OCI-LY3 (cell line): ENCODE results near the gene FSIP1.

Source experiments
- H2AFZ ChIP-seq: fragments of 200-600, 300-600 bp; shearing (Covaris generic); 2 replicates; pipeline ENCODE4 v1.6.0; 2014; ENCODE audit warnings: antibody characterized with exemption, low read depth, low read length
- H3K27ac ChIP-seq: fragments of 200-600, 300-600 bp; sonication (generic); 2 replicates; pipeline ENCODE4 v1.5.1; 2014; ENCODE audit warnings: mild to moderate bottlenecking, low read length, moderate library complexity, mixed read lengths
- H3K27me3 ChIP-seq: fragments of 200-600, 300-600 bp; sonication (generic); 2 replicates; pipeline ENCODE4 v1.6.1; 2014; ENCODE audit warnings: low read depth, low read length, mixed read lengths
- H3K36me3 ChIP-seq: fragments of 200-600, 300-600 bp; sonication (generic); replicated peaks from 2 replicates; pipeline ENCODE3; 2014; ENCODE audit warnings: low read depth, low read length, mixed read lengths
- H3K4me1 ChIP-seq: fragments of 300-600, 200-600 bp; sonication (generic); 2 replicates; pipeline ENCODE4 v1.6.1; 2014; ENCODE audit warnings: low read length, mixed read lengths
- H3K4me2 ChIP-seq: fragments of 200-600, 300-600 bp; sonication (generic); 2 replicates; pipeline ENCODE4 v1.6.1; 2014; ENCODE audit warnings: low read length, mixed read lengths
- H3K4me3 ChIP-seq: fragments of 300-600, 200-600 bp; sonication (generic); 2 replicates; pipeline ENCODE4 v1.5.1; 2014; ENCODE audit warnings: antibody characterized with exemption, mild to moderate bottlenecking, low read length, moderate library complexity
- H3K79me2 ChIP-seq: fragments of 300-600, 200-600 bp; shearing (Covaris generic); 2 replicates; pipeline ENCODE4 v1.6.1; 2014; ENCODE audit warnings: mild to moderate bottlenecking, low read length, mixed read lengths
- H3K9ac ChIP-seq: fragments of 300-600, 200-600 bp; shearing (Covaris generic); 2 replicates; pipeline ENCODE4 v1.6.0; 2014; ENCODE audit warnings: mild to moderate bottlenecking, low read length, moderate library complexity
- H3K9me3 ChIP-seq: fragments of 200-600, 300-600 bp; shearing (Covaris generic); 2 replicates; pipeline ENCODE4 v1.6.1; 2014; ENCODE audit warnings: low read length, mixed read lengths; ENCODE audit not compliant: insufficient read depth
- H4K20me1 ChIP-seq: fragments of 200-600, 300-600 bp; sonication (generic); 2 replicates; pipeline ENCODE4 v1.6.1; 2016; ENCODE audit warnings: low read length, mixed read lengths; ENCODE audit not compliant: insufficient read depth
- CTCF ChIP-seq: fragments of 200-600, 300-600 bp; sonication (generic); IDR thresholded peaks from 2 replicates; pipeline ENCODE4 v1.5.1; 2014; ENCODE audit warnings: antibody characterized with exemption, low read length, low read depth
- EZH2phosphoT487 ChIP-seq: fragments of 200-600 bp; shearing (Covaris generic); IDR thresholded peaks from 2 replicates; pipeline ENCODE4 v1.6.1; 2018; ENCODE audit warnings: antibody characterized with exemption, mixed run types, low read depth

The FSIP1 gene

DNA sequence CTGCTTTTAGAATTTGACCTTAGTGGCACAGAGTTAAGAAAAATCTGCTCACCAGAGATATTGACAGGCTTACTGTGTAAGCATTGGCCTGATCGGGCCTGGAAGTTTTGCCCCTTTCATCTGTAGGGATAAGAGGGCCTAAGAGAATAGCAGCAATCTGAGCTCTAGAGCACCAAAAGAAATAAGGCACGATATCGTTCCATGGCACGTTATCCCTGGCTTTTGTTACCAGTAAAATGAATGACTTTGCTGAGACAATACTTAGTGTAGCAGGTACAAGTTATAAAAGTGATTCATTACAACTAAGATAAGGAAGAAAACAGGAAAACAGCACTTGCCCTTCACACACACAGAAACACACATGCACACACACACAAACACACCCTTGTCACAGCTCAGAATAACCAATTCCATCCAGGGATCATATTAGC lies 196.8 kb downstream of the FSIP1 start:
- H3K27me3 ChIP-seq: no peaks in the 10 kb centered on the region
- no peak overlapping the region for H3K27ac ChIP-seq
- H3K4me3 ChIP-seq: no peak overlapping the region
- H3K9me3 ChIP-seq: no peaks in the 10 kb centered on the region
- no peak for TF ChIP-seq EZH2phosphoT487
- no peak for TF ChIP-seq CTCF
- no peak overlapping the region for H2AFZ ChIP-seq
- H3K36me3 ChIP-seq: no peaks in the 10 kb centered on the region
- no peak overlapping the region for H3K4me2 ChIP-seq
- no peaks in the 10 kb centered on the region for H4K20me1 ChIP-seq
- no peaks in the 10 kb centered on the region for H3K4me1 ChIP-seq
- no peaks in the 10 kb centered on the region for H3K79me2 ChIP-seq
- no peak overlapping the region for H3K9ac ChIP-seq

DNA sequence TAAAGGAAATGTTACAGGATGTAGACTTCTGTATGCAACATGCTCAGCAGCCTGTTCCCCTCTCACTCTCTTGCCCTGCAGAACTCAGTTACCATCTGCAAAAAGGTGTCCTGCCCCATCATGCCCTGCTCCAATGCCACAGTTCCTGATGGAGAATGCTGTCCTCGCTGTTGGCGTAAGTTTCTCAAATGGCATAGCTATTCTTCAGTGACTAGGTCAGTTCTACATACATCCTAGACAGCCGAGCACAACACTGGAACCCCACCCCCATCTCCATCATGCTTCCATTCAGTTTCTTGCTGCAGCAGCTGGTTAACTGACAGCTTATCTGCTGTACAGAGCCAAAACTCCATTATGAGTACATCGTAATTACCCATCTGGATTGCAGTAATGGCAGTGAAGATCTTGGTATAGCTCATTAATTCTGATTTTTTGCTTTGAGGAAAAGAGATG lies 197.2 kb downstream of the FSIP1 start:
- TF ChIP-seq EZH2phosphoT487 (no peak), CTCF (no peak)
- no peak overlapping the region for H2AFZ ChIP-seq
- no peak overlapping the region for H3K27ac ChIP-seq
- H3K9ac ChIP-seq: no peak overlapping the region
- H3K36me3 ChIP-seq: no peaks in the 10 kb centered on the region
- no peaks in the 10 kb centered on the region for H4K20me1 ChIP-seq
- H3K4me2 ChIP-seq: no peak overlapping the region
- no peaks in the 10 kb centered on the region for H3K79me2 ChIP-seq
- H3K4me1 ChIP-seq: no peaks in the 10 kb centered on the region
- H3K27me3 ChIP-seq: no peaks in the 10 kb centered on the region
- no peaks in the 10 kb centered on the region for H3K9me3 ChIP-seq
- no peak overlapping the region for H3K4me3 ChIP-seq

DNA sequence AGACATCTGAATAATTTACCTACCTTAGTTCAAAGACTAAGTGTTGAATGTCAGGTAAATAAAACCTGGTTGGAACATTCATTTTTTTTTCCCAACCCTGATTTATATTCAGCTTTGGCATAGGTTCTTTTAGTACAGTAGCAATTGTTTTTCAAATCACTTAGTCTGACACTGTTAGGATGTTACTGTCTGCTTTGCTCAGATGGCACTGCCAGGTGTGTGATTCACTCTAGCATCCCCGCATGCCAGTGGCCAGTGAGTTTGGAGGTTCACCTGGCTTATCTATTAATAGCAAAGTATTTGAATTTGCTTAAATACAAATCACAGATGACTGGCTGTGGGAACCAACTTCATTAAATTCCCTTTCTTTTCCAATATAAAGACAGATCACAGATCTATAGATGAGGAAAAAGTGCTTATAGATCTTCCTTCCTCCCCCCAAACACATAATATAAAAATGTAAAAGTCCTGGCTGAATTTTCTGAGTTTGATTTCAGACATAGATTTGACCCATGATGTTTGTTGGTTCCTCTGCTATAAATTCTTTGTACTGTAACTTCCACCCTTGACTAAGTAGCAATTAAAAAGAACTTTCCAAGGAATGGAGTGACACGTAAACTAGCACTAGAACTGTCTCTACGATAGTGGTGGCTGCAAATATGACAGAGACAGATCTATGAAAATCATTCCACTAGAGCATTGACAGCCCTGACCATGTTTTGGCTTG lies 197.8 kb downstream of the FSIP1 start:
- Histone ChIP-seq H2AFZ (no peak overlapping the region), H3K27me3 (no peaks in the 10 kb centered on the region), H3K4me3 (no peak overlapping the region), H3K79me2 (no peaks in the 10 kb centered on the region), H3K9ac (no peak overlapping the region), H3K27ac (no peak overlapping the region), H3K4me2 (no peak overlapping the region), H4K20me1 (no peaks in the 10 kb centered on the region), H3K4me1 (peaks cover 2% of the 10 kb centered on the region), H3K36me3 (no peaks in the 10 kb centered on the region), H3K9me3 (no peaks in the 10 kb centered on the region)
- TF ChIP-seq EZH2phosphoT487 (no peak), CTCF (no peak)

DNA sequence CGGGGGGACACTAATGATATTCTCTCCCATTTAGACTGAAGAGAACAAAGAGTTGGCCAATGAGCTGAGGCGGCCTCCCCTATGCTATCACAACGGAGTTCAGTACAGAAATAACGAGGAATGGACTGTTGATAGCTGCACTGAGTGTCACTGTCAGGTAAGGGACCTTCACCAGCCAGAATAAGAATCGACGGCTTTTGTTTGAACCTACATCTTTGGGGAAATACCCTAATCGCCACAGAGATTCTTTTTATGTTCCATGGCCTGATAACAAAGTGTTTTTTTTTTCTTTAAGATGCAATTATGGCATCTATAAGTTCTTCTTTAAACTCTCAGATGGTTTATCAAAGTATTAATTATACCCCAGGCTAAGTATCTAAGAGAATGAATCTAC lies 198.4 kb downstream of the FSIP1 start:
- Histone ChIP-seq H3K9me3 (no peaks in the 10 kb centered on the region), H3K4me2 (no peak overlapping the region), H3K79me2 (no peaks in the 10 kb centered on the region), H3K9ac (no peak overlapping the region), H2AFZ (no peak overlapping the region), H3K27ac (no peak overlapping the region), H3K36me3 (no peaks in the 10 kb centered on the region), H3K4me3 (no peak overlapping the region), H3K27me3 (no peaks in the 10 kb centered on the region), H3K4me1 (peaks cover 7% of the 10 kb centered on the region), H4K20me1 (no peaks in the 10 kb centered on the region)
- TF ChIP-seq CTCF (no peak), EZH2phosphoT487 (no peak)
